Stimulated activated CD8-positive, alpha-beta memory T cell treated with anti-CD3 and anti-CD28 coated beads, Interleukin-12 subunit alpha, Interleukin-12 subunit beta, amount 100 ng/mL, for 4 hours (primary cell): ENCODE results near the gene SERPINH1.
"Not testable (repeated sequence)": the region's sequence is repeated elsewhere in the genome, so short reads cannot be mapped to it uniquely, and the experiment has no call there.

Experiments used
- DNase-seq: peaks from one replicate; pipeline ENCODE4 v3.0.0-alpha.2; 2020; ENCODE audit warnings: low read depth

The SERPINH1 gene

DNA sequence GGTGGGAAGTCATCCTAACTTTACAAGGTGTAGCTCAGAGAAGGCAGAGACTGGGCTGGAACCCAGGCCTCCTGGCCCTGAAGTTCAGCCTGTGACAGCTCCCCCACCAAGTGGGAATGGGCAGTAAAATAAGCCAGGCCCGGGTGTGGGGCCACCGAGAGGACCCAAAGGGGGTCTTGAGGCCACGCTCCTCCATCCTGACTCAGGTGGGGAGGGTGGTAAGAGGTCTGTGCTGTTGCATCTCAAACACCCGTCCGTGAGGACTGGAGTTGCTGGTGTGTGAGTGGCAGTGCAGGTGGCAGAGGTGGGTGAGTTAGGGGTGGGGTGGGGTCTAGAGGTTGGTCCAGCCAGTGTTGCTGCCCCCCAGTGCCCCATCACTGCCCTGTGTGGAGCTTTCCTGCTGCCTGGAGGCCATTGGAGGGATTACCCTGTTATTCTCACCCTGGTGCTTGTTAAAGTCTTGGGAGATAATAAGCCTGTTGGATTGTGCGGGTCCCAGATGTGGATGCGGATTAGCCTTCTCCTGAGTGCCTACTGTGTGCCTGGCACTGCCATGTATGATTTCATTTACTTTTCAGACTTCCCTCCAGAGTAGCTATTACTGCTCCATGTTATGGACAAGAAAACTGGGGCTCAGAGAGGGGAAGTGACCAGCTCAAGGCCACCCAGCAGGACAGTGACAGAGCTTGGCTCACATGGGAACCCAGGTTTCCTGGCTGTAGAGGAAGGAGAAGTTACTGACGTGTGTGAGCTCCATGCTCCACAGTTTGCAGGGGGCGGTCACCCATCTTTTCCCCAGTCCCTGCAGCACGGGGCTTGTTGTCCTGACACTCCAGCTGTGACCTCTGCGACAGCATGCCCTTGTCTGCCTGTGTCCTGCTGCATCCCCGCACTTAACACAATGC lies 12.9 kb downstream of the SERPINH1 start:
- no peak for DNase-seq

DNA sequence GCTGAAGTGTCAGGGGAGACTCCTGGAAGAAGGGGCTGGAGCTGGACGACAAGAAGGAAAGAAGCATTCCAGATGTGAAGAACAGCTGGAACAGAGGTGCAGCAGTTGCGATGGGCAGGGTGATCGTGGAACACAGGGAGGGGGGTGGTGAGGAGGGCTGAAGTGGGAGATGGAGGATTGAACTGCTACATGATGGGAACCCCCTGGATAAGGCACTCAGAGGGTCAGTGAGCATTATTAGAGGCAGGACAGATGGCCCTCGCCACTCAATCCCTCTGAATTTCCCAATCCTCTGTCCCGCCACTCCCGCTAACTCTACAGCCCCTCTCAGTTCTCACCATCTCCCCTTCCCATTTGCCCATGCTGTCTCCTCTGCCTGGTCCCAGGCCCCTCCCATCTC lies 14.0 kb downstream of the SERPINH1 start:
- no peak for DNase-seq

DNA sequence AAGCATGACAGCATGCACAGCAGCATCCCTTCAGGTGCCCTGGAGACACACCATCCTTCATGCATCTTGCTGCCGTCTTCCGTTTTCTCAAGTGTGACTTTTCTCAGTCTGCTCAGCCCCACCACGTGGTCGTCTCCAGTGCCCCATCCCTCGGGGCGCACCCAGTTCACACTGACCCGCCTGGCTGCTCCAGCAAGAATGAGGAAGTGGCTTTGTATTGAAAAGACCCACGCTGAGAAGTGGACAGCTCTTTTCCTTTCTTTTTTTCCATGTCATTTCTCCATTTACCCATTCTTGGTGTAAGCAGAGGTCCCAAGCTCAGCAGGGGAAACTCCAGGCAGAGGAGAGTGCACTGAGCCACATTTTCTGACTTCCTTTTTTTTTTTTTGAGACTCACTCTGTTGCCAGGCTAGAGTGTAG lies 14.5 kb downstream of the SERPINH1 start:
- no peak for DNase-seq

DNA sequence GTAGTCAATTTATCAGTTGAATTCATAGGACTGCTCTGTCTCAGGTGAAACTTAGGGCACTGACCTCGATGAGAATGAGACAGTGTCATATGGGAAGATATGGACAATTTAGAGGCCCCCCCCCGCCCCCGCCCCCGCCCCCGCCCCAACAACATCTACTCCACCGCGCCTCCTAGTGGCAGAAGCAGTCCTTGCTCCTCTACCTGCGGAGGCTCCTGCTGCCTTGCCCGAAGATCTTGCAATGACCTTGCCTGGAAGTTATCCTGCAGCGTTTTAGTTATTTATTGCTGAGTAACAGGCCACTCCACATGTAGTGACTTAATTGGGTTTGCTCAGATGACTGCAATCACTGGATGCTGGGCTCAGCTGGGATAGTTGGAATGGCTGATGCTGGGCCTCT lies 15.2 kb downstream of the SERPINH1 start:
- peak; percentile 14 for DNase-seq

DNA sequence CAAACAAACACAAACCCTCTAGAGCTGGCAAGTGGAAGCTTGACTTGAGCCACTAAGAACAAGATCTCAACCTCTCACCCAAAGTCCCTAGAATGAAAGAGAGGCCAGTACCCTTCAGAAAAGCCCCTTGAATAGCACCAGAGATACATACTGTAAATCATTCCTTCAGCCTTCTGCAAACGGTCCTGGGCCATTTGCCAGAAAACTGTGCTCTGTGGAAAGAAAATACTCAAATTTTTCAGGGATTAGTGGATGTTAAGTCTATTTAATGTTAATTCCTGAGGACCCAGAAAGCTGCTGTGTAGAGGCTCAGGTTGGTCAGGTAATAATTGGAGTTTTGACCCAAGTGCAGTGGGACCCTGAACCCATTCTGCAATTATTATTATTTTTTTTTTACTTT lies 16.9 kb downstream of the SERPINH1 start:
- DNase-seq: no peak

DNA sequence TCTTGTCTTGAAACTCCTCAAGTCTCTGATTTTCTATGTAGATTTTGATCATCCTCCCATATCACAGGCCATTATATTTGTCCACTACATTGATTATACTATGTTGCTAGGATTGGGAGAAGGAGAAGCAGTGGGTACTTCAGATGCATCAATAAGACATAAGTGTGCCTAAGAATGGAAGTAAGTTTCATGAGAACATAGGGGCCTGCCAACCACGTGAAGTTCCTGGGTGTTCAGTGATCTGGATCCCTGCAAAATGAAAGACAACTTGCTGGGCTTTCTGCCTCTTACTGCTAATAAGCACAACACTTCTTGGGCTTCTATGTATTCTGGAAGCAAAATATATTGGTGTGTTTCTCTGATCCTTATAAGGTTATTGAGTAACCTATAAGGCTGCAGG lies 17.8 kb downstream of the SERPINH1 start:
- no peak for DNase-seq

DNA sequence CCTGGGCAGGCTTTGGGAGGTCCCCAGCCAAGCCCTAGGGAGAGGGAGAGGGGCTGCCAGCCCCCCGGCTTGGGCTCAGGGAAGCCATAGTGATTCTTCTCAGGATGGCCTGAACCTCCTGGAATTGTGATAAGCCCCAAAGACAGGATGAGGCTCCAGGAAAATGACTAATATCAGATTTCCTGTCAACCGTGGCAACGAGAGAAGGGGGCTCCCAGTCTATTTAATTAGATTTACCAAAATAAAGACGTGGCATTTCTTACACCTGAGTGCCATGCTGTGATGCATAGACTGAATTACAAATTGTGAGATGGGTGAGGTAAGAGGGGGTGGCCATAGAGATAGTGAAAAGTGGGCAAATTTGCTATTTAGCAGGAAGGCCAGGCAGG lies 20.4 kb downstream of the SERPINH1 start:
- no peak for DNase-seq

DNA sequence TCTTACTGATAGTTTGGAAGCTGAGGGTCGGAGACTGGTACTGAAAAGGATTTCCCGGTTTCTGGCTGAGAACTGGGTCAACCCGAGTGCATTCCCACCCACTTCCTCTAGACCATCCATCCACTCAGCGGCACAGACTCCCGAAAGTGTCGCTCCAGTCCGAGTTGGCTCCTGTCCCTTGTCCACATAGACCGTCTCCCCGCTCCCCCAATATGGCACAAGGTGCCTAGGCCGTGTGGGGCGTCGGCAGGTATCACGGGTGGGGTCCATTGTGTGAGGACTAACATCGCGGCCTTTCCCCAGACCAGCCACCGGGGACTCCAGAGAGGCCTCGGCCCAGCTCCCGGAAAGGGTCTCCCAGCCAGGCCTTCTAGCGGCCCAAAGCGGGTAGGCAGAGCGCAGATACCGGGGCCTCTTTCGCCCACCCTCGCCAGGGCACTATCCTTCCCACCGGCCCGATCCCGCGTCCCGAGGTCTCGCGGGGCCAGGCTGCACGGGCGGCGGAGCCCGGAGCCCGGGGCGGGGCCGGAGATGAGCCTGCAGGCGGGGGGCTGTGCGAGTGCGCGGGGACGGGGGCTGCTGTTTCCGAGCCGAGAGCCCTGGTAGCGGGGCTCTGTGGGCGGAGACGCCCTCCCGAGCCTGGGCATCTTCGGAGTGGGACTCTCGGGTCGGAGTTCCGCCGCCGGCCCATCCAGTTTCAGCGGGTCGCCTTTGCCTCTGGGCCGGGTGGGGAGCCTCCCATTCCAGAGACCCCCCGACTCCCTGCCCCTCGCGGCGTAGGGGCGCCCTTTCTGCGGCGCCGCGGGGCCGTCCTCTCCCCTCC lies 21.1 kb downstream of the SERPINH1 start:
- peak; percentile 46 for DNase-seq

DNA sequence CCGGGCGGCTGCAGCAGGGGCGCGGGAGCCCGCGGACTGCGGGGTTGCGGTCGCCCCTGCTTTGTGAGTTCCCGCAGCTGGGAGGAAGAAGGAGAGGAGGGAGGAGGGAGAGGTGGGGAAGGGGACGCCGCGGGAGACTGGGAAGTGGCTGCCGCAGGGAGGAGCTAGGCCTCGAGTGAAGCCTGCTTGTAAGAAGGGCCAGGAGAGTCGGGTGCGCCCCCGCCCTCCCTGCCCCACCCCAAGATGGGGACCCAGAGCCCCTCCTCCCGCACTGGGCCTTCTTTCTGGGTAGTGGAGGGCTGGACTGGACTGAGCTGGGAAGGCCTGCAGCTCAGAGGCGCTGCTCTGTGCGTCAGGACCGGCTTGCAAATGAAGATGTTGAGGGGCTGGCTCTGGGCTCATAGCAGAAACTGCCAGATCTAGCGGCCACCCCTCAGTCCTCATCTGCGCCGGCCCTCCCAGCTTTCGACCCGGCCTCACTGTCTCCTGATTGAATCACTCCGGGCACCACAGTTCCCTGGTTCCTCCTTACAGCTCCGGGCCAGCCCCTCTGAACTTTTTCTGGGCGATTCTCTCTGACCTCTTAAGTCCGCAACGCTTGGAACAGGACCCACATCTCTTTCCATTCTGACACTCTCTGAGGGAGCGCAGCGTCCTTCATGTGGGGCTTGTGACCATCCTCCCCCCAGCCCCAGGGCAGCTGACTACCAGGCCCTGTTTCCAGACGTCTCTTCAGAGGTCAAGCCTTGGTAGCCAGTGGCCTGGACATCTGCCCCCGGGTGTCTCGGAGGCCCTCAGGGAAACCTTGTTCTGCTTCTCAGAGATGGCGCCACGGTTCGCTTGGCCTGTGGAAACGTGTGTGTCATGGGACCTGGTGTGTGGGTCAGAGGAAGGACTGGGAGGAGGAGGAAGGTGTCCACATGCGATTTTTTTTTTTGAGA lies 21.9 kb downstream of the SERPINH1 start:
- DNase-seq: no peak

DNA sequence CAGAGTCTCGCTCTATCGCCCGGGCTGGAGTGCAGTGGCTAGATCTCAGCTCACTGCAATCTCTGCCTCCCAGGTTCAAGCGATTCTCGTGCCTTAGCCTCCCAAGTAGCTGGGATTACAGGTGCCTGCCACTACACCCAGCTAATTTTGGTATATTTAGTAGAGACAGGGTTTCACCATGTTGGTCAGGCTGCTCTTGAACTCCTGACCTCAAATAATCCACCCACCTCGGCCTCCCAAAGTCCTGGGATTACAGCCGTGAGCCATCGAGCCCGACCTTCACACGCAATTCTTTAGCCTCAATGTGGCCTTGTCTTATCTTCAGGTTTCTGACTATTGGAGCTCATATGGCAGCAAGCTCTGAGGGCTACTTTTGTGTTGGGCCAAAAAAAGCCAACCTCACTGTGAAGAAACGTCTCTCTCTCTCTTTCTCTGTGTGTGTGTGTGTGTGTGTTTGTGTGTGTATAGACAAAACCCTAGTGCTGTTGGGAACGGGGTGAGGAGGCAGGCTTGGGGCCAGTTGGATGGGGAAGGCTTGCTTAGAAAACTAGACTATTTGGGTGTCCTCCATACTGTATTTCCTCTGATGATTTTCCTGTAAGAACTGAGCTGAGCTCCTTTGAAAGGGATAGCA lies 22.7 kb downstream of the SERPINH1 start:
- DNase-seq: not testable (repeated sequence)

DNA sequence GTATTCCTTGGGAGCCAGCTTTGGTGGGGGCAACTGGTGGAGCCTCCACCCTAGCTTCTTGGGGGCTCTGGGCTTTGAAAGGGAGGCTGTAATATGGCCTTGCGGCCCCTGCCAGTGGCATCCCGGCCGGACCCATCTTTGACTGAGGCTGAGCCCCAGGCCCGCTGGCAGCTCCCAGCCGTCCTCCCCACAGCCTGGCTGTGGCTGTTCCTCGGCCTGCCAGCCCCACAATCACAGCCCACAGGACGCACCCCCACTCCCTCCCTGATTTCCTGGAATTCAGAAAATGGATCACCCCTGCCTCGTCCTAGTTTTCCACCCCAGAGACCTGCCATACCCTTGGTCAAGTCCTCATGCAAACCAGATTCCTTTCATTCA lies 23.2 kb downstream of the SERPINH1 start:
- no peak for DNase-seq

DNA sequence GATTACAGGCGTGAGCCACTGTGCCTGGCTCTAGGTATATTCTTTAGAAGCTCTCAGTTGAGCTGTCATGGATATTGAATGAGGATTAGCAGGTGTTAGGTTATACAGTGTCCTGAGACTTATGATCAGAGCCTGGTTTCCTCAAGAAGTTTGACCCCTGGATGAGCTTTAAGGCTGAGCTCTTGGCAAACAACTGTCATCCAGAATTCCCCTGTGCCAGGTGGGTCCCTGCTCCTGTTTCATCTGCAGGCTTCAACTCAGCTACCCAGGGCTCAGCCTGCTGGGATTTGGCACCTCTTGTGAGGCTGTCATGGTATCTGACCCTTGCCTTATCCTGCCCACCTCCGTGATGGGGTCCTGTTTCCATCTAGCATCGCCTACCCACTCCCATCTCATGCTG lies 24.3 kb downstream of the SERPINH1 start:
- no peak for DNase-seq

DNA sequence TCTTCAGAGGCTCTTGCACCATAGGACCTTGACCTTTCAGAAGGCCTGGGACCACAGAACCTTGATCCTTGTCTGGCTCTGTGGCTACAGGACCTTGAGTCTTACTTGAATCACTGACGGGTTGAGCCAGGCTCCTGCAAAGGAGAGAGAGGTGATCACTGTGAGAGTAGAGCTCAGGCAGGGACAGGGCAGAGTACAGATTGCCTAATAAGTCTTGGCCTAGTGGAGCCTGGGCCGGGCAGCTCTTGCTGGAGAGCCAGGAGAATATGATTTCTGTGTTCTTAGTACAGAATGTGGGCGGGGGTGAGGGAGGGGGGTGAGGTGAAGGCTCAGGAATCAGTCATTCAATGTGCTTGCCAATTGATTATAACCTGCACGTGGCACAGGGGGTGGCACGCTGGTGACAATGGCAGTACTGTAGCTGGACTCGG lies 26.0 kb downstream of the SERPINH1 start:
- DNase-seq: no peak

DNA sequence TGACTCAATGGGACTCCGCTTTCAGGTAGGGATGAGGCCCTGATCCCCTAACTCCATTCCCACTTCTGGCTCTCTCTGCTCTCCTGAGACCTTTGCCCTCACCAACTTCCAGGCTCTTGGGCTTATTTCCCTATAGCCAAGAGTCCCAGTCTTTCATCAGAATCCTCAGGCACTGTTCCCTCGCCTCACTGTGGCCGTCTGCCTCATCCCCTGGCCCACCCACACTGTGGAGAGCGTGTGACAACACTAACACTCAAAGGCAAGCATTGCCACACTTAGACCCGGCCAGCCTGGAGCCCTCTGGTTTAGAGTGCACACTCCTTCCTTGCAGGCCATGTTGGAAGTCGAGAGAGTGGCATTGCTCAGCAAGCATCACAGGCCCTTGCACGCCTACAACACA lies 27.0 kb downstream of the SERPINH1 start:
- DNase-seq: no peak

DNA sequence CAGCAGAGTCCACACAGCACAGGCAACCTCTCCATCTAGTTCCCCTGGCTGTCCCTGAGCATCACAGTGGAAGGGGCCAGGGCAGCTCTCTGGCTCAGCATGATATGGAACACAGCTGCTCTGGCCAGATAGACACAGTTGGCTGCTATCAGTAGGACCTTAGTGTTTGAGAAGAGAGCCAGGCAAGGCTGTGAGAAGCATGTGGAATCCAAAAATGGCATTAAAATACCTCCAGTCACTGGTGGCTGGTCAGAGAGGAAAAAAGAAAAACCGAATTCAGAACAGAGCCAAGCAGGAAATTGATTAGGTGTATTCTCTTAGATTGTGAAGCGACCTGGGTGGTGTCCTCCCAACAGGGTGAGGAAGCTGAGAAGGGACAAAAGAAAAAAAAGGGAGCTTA lies 27.9 kb downstream of the SERPINH1 start:
- DNase-seq: no peak

DNA sequence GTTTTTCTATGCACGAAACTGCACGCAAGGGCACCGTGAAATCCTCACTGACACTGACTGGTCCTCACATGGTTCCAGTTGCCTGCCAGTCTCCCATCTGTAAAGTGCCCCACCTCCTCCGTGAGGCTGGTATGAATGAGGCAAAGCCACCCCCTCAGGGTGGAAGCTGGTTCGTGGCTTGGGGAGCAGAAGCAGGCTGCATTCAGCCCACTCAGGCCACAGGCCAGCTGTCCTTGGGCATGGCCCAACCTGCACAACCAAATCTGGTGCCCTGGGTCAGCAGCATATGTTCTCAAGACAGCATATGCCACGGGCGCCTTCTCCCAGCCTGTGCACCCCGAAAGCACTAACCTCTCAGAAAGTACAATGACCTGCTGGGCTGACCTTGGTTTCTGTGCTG lies 29.3 kb downstream of the SERPINH1 start:
- DNase-seq: no peak

DNA sequence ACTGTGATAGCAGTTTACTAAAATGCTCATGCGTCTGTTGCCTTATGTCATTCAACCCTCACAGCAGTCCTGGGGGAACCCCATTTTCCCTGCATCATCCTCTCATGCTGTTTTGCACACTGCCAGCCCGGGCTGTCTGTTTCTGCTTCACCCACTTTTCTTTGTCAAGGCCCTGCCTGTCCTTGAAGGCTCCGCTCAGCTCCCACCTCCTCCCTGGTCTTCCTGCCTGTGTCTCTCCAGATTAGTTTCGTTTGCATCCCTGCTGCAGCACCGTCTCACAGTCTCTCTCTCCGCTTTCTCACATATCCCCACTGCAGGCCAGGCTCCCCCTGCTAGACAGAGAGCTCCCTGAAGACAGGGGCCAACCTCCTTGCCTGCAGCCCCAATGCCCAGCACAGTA lies 29.9 kb downstream of the SERPINH1 start:
- no peak for DNase-seq

DNA sequence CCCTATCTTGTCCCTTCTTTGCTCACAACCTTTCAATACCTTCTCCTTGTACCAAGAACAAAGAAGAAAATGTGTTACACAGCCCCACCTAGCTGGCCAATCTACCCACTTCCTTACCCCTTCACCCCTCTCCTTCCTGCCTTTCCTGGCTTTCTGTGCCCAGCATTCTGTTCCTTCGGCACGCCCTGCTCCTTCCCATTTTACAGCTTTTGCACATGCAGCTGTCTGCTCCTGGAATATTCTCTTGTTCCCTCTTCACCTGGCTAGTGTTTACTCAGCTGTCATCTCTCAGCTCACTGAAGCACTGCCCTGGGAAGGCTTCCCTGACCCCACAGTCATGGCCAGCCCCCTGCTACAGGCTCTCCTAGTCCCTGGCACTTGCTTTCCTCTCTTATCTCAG lies 30.7 kb downstream of the SERPINH1 start:
- DNase-seq: no peak

DNA sequence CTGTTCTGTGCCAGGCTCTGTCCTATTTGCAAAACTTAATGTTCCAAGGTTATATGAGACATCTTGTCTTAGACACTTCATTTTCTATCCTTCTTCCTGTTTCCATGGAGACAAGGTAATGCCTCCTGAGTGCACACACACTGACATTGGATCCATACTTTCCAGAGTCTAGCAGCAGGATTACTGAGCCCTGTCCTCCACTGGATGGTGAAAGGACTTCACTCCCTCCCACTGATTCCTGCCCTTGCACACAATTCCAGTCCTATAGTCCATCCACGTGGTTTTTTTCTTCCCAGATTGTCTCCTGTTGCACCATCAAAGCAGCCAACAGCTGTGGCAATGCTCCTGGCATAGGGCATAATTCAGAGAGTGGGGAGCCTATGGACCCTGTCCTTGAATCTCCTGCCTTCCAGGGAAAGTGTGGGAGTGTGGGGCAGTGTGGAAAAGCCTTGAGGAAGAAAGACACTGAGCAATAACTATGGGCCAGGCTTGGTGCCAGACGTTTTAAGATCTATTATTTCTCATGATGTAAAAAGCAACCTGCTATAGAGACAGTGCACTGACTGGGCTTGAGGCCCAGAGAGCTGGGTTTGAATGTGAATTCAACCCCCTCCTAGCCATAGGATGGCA lies 31.3 kb downstream of the SERPINH1 start:
- DNase-seq: no peak

DNA sequence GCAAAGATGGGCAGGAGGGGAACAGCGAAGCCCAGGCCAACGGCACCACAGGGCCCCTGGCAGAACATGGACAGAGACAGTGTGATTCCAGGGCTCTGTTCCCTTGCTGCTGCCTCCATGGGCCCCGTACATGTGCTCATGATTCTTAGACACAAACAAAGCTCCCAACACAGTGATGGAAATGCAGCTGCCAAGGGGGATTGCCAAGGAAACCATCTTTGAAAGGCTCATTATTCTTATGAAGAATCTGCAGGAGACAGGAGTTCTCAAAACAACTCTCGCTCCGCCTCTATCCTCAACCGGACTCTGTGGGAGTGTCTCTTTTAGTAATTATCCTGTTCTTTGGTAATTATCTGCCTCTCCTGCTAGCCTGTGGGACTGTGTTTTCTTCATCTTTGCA lies 32.2 kb downstream of the SERPINH1 start:
- DNase-seq: no peak

DNA sequence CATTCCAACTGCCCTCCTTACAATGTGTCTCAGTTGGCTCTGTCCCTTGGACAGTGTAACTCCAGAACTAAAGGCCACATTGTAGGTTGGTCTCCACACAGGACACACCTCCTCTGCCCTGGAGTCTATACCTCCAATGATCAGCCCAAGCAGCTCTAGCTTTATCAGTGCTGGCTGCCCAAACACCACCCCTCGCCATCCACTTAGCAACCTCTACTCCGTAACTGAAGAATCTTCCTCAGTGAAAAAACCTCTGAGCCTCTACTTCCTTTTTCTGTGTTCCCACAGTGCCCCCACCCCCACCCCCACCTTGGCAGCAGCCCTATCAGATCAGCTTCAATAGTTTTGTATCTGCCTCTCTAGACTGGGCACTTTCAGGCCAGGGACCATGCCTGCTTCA lies 33.4 kb downstream of the SERPINH1 start:
- DNase-seq: no peak
